ENCODE results near the gene OCRL.
"Not testable (repeated sequence)": the region's sequence is repeated elsewhere in the genome, so short reads cannot be mapped to it uniquely, and the experiment has no call there.

The OCRL gene

DNA sequence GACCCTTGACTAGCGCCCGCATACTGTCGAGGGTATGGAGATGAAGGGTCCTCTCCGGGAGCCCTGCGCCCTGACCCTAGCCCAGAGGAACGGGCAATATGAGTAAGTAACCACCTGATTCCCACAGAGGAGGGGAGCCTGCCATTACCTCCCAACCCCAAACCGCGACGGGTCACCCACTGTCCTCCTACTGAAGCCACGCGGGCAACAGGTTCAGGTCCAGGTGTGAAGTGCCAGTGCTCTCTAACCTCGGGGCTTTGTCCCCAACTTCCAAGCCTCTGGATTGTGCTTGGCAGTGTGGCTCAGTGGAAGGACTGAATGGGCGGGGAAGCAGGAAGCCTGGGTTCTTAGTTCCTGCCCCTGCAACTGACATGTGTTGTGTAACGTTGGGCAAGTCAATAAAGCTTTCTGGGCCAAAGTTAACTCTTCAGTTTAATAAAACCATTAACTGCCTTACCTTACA is 694 bp downstream of the OCRL start:
- peak overlapping the region; percentile 71 to 72 for H3K4me3 ChIP-seq (ENCODE audit: low read length in 2 of 2)
- no peaks in the 10 kb centered on the region for H3K9me3 ChIP-seq (ENCODE audit: control insufficient read depth in 2 of 2, low read length in 2 of 2)
- no peaks in the 10 kb centered on the region for H3K27me3 ChIP-seq (ENCODE audit: control insufficient read depth in 1 of 2, insufficient read depth in 2 of 2, low read length in 2 of 2)
- no peaks in the 10 kb centered on the region for H3K4me1 ChIP-seq (ENCODE audit: control insufficient read depth, insufficient read depth, low read length)
- no peak overlapping the region for H3K27ac ChIP-seq (ENCODE audit: low read length)
- peak overlapping the region; percentile 51 to 65 for H3K9ac ChIP-seq (ENCODE audit: low read length in 2 of 2)
- no peaks in the 10 kb centered on the region for H3K36me3 ChIP-seq (ENCODE audit: control insufficient read depth in 2 of 2, insufficient read depth in 2 of 2, low read length in 2 of 2)

DNA sequence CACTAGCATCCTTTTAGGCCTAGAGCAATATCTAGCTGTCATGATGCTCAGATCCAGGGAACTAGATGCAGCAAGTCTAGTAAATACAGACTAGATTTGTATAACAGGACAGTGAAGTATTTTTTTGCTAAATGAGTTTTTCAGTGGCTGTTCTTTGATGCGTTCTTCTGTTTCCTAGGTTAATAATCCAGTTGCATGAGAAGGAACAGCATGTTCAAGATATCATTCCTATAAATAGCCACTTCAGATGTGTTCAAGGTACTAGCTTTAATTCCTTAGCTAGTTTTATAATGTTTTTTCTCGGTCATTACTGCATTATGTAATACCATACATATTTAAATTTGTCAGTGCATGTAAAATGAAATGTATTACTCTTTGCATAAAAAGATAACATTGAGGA is 4.7 kb downstream of the OCRL start:
- Histone ChIP-seq H3K4me3 (ENCODE audit: low read length in 2 of 2) (no peak overlapping the region), H3K9me3 (ENCODE audit: control insufficient read depth in 2 of 2, low read length in 2 of 2) (no peaks in the 10 kb centered on the region), H3K27me3 (ENCODE audit: control insufficient read depth in 1 of 2, insufficient read depth in 2 of 2, low read length in 2 of 2) (no peaks in the 10 kb centered on the region), H3K36me3 (ENCODE audit: control insufficient read depth in 2 of 2, insufficient read depth in 2 of 2, low read length in 2 of 2) (no peaks in the 10 kb centered on the region), H3K9ac (ENCODE audit: low read length in 2 of 2) (no peak overlapping the region), H3K4me1 (ENCODE audit: control insufficient read depth, insufficient read depth, low read length) (no peaks in the 10 kb centered on the region), H3K27ac (ENCODE audit: low read length) (no peak overlapping the region)

GRCh38 chrX:129545408-129545807 is 5.3 kb downstream of the OCRL start:
- Histone ChIP-seq H3K4me3 (ENCODE audit: low read length in 2 of 2) (no peak overlapping the region), H3K36me3 (ENCODE audit: control insufficient read depth in 2 of 2, insufficient read depth in 2 of 2, low read length in 2 of 2) (no peaks in the 10 kb centered on the region), H3K27ac (ENCODE audit: low read length) (no peak overlapping the region), H3K9ac (ENCODE audit: low read length in 2 of 2) (no peak overlapping the region), H3K4me1 (ENCODE audit: control insufficient read depth, insufficient read depth, low read length) (no peaks in the 10 kb centered on the region), H3K9me3 (ENCODE audit: control insufficient read depth in 2 of 2, low read length in 2 of 2) (no peaks in the 10 kb centered on the region), H3K27me3 (ENCODE audit: control insufficient read depth in 1 of 2, insufficient read depth in 2 of 2, low read length in 2 of 2) (no peaks in the 10 kb centered on the region)

- Histone ChIP-seq H3K27me3 (ENCODE audit: control insufficient read depth in 1 of 2, insufficient read depth in 2 of 2, low read length in 2 of 2) (no peaks in the 10 kb centered on the region), H3K9me3 (ENCODE audit: control insufficient read depth in 2 of 2, low read length in 2 of 2) (no peaks in the 10 kb centered on the region), H3K36me3 (ENCODE audit: control insufficient read depth in 2 of 2, insufficient read depth in 2 of 2, low read length in 2 of 2) (no peaks in the 10 kb centered on the region), H3K4me3 (ENCODE audit: low read length in 2 of 2) (no peak overlapping the region), H3K9ac (ENCODE audit: low read length in 2 of 2) (no peak overlapping the region), H3K27ac (ENCODE audit: low read length) (no peak overlapping the region), H3K4me1 (ENCODE audit: control insufficient read depth, insufficient read depth, low read length) (no peaks in the 10 kb centered on the region)
These were observed 9.1 kb downstream of the OCRL start for GRCh38 chrX:129549124-129549523.

GRCh38 chrX:129553619-129554288 is 13.7 kb downstream of the OCRL start:
- no peaks in the 10 kb centered on the region for H3K4me1 ChIP-seq (ENCODE audit: control insufficient read depth, insufficient read depth, low read length)
- no peak overlapping the region for H3K27ac ChIP-seq (ENCODE audit: low read length)
- H3K27me3 ChIP-seq (ENCODE audit: control insufficient read depth in 1 of 2, insufficient read depth in 2 of 2, low read length in 2 of 2) = no peaks in the 10 kb centered on the region
- no peak overlapping the region for H3K4me3 ChIP-seq (ENCODE audit: low read length in 2 of 2)
- no peaks in the 10 kb centered on the region for H3K9me3 ChIP-seq (ENCODE audit: control insufficient read depth in 2 of 2, low read length in 2 of 2)
- H3K36me3 ChIP-seq (ENCODE audit: control insufficient read depth in 2 of 2, insufficient read depth in 2 of 2, low read length in 2 of 2) = peaks cover 0 to 2% of the 10 kb centered on the region in 2 donors
- H3K9ac ChIP-seq (ENCODE audit: low read length in 2 of 2) = no peak overlapping the region

GRCh38 chrX:129554816-129555215 is 14.8 kb downstream of the OCRL start:
- H3K4me3 ChIP-seq (ENCODE audit: low read length in 2 of 2); H3K9me3 ChIP-seq (ENCODE audit: control insufficient read depth in 2 of 2, low read length in 2 of 2); H3K36me3 ChIP-seq (ENCODE audit: control insufficient read depth in 2 of 2, insufficient read depth in 2 of 2, low read length in 2 of 2); H3K9ac ChIP-seq (ENCODE audit: low read length in 2 of 2); H3K4me1 ChIP-seq (ENCODE audit: control insufficient read depth, insufficient read depth, low read length); H3K27ac ChIP-seq (ENCODE audit: low read length); H3K27me3 ChIP-seq (ENCODE audit: control insufficient read depth in 1 of 2, insufficient read depth in 2 of 2, low read length in 2 of 2): not testable (repeated sequence)

GRCh38 chrX:129556806-129557315 is 16.8 kb downstream of the OCRL start:
- no peak overlapping the region for H3K27ac ChIP-seq (ENCODE audit: low read length)
- no peak overlapping the region for H3K4me3 ChIP-seq (ENCODE audit: low read length in 2 of 2)
- H3K9me3 ChIP-seq (ENCODE audit: control insufficient read depth in 2 of 2, low read length in 2 of 2) = no peaks in the 10 kb centered on the region
- no peaks in the 10 kb centered on the region for H3K27me3 ChIP-seq (ENCODE audit: control insufficient read depth in 1 of 2, insufficient read depth in 2 of 2, low read length in 2 of 2)
- H3K36me3 ChIP-seq (ENCODE audit: control insufficient read depth in 2 of 2, insufficient read depth in 2 of 2, low read length in 2 of 2) = peaks cover 0 to 17% of the 10 kb centered on the region in 2 donors
- H3K9ac ChIP-seq (ENCODE audit: low read length in 2 of 2) = no peak overlapping the region
- H3K4me1 ChIP-seq (ENCODE audit: control insufficient read depth, insufficient read depth, low read length) = no peaks in the 10 kb centered on the region

DNA sequence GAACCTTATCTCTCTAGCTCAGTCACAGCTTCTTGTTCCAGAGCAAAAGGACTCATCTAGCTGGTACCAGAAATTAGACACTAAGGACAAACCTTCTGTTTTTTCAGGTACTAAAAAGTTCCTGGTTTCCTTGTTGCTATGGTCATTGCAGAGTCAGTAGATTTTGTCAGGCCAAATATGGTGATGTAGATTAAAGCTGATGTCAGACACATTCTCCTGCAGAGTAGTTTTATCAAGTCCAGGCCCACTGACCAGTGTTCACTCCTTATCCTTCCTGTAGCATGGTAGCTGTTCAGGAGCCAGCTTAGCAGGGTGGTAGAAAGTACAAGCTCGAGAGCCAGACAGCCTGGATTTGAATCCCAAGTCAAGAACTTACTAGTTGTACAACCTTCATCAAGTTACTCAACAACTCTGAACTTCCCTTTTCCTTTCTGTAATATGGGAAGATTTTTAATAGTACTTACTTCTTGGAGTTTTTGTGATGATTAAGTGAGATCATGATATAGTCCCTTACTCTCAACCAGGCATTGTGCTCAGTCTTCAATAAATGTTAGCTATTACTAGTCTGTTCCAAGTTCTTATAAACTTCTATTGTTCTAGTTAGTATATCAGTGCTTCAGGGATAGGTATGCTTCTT is 17.9 kb downstream of the OCRL start:
- H3K27me3 ChIP-seq (ENCODE audit: control insufficient read depth in 1 of 2, insufficient read depth in 2 of 2, low read length in 2 of 2) = no peaks in the 10 kb centered on the region
- H3K9me3 ChIP-seq (ENCODE audit: control insufficient read depth in 2 of 2, low read length in 2 of 2) = no peaks in the 10 kb centered on the region
- H3K4me3 ChIP-seq (ENCODE audit: low read length in 2 of 2) = no peak overlapping the region
- no peak overlapping the region for H3K9ac ChIP-seq (ENCODE audit: low read length in 2 of 2)
- H3K4me1 ChIP-seq (ENCODE audit: control insufficient read depth, insufficient read depth, low read length) = no peaks in the 10 kb centered on the region
- peaks cover 3 to 24% of the 10 kb centered on the region in 2 donors for H3K36me3 ChIP-seq (ENCODE audit: control insufficient read depth in 2 of 2, insufficient read depth in 2 of 2, low read length in 2 of 2)
- no peak overlapping the region for H3K27ac ChIP-seq (ENCODE audit: low read length)

GRCh38 chrX:129559783-129560182 is 19.7 kb downstream of the OCRL start:
- no peak overlapping the region for H3K27ac ChIP-seq (ENCODE audit: low read length)
- no peaks in the 10 kb centered on the region for H3K27me3 ChIP-seq (ENCODE audit: control insufficient read depth in 1 of 2, insufficient read depth in 2 of 2, low read length in 2 of 2)
- H3K9ac ChIP-seq (ENCODE audit: low read length in 2 of 2) = no peak overlapping the region
- no peaks in the 10 kb centered on the region for H3K9me3 ChIP-seq (ENCODE audit: control insufficient read depth in 2 of 2, low read length in 2 of 2)
- no peaks in the 10 kb centered on the region for H3K4me1 ChIP-seq (ENCODE audit: control insufficient read depth, insufficient read depth, low read length)
- H3K4me3 ChIP-seq (ENCODE audit: low read length in 2 of 2) = no peak overlapping the region
- H3K36me3 ChIP-seq (ENCODE audit: control insufficient read depth in 2 of 2, insufficient read depth in 2 of 2, low read length in 2 of 2) = peaks cover 3 to 24% of the 10 kb centered on the region in 2 donors

GRCh38 chrX:129561453-129561852 is 21.4 kb downstream of the OCRL start:
- no peak overlapping the region for H3K9ac ChIP-seq (ENCODE audit: low read length in 2 of 2)
- no peak overlapping the region for H3K4me3 ChIP-seq (ENCODE audit: low read length in 2 of 2)
- H3K36me3 ChIP-seq (ENCODE audit: control insufficient read depth in 2 of 2, insufficient read depth in 2 of 2, low read length in 2 of 2) = peaks cover 3 to 24% of the 10 kb centered on the region in 2 donors
- no peaks in the 10 kb centered on the region for H3K4me1 ChIP-seq (ENCODE audit: control insufficient read depth, insufficient read depth, low read length)
- no peaks in the 10 kb centered on the region for H3K27me3 ChIP-seq (ENCODE audit: control insufficient read depth in 1 of 2, insufficient read depth in 2 of 2, low read length in 2 of 2)
- no peaks in the 10 kb centered on the region for H3K9me3 ChIP-seq (ENCODE audit: control insufficient read depth in 2 of 2, low read length in 2 of 2)
- no peak overlapping the region for H3K27ac ChIP-seq (ENCODE audit: low read length)

DNA sequence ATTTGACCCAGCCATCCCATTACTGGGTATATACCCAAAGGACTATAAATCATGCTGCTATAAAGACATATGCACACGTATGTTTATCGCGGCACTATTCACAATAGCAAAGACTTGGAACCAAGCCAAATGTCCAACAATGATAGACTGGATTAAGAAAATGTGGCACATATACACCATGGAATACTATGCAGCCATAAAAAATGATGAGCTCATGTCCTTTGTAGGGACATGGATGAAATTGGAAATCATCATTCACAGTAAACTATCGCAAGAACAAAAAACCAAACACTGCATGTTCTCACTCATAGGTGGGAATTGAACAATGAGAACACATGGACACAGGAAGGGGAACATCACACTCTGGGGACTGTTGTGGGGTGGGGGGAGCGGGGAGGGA is 24.3 kb downstream of the OCRL start:
- not testable (repeated sequence) for H3K4me3 ChIP-seq (ENCODE audit: low read length in 2 of 2); H3K27me3 ChIP-seq (ENCODE audit: control insufficient read depth in 1 of 2, insufficient read depth in 2 of 2, low read length in 2 of 2); H3K9ac ChIP-seq (ENCODE audit: low read length in 2 of 2); H3K9me3 ChIP-seq (ENCODE audit: control insufficient read depth in 2 of 2, low read length in 2 of 2); H3K4me1 ChIP-seq (ENCODE audit: control insufficient read depth, insufficient read depth, low read length); H3K27ac ChIP-seq (ENCODE audit: low read length)
- peaks cover 6 to 26% of the 10 kb centered on the region in 2 donors for H3K36me3 ChIP-seq (ENCODE audit: control insufficient read depth in 2 of 2, insufficient read depth in 2 of 2, low read length in 2 of 2)
